H1 (cell line): ENCODE measurements around the gene COL8A1. TPM values are rescaled to one million over a fixed set of nuclear protein-coding genes. Genes with fewer than 3 reads are reported as not detected.

Experiments
- CTCF ChIA-PET: fragments of 300-600 bp; sonication (Branson Sonifier 250); formaldehyde crosslinking; loops from one replicate; lab custom pipeline; 2021; ENCODE audit not compliant: partially characterized antibody; lab: Charles Lee
- POLR2A ChIA-PET: fragments of 300-600 bp; sonication (Branson Sonifier 250); formaldehyde crosslinking; loops from one replicate; lab custom pipeline; 2021; ENCODE audit warnings: inconsistent platforms; ENCODE audit not compliant: partially characterized antibody; lab: Charles Lee
- DNase-seq, 2 experiments: peaks; one replicate each; pipeline versions ENCODE4 v3.0.0 to v3.0.0-alpha.2; 2010 to 2022; ENCODE audit warnings: low spot score in 2 of 2, low read depth in 1 of 2, mixed read lengths in 1 of 2
- FAIRE-seq: peaks from 2 replicates; lab custom pipeline; 2011; peaks lifted over from hg19 to GRCh38; lab: Jason Lieb, UNC
- H2AFZ ChIP-seq: 2 replicates; pipeline ENCODE4 v1.8.1; 2012; ENCODE audit warnings: low read length, inconsistent platforms
- H2AK5ac ChIP-seq: 2 replicates; pipeline ENCODE4 v1.6.1; 2013; ENCODE audit warnings: low read depth, low read length
- H2BK120ac ChIP-seq: replicated peaks from 2 replicates; pipeline ENCODE3; 2013; ENCODE audit warnings: low read depth, low read length, inconsistent platforms
- H2BK12ac ChIP-seq: 2 replicates; pipeline ENCODE4 v1.6.1; 2013; ENCODE audit warnings: low read depth, low read length
- H2BK15ac ChIP-seq: 2 replicates; pipeline ENCODE4 v1.6.1; 2013; ENCODE audit warnings: low read length
- H2BK20ac ChIP-seq: 2 replicates; pipeline ENCODE4 v1.6.1; 2013; ENCODE audit warnings: low read length
- H2BK5ac ChIP-seq: 2 replicates; pipeline ENCODE4 v1.6.1; 2013; ENCODE audit warnings: low read depth, low read length
- H3K14ac ChIP-seq: 2 replicates; pipeline ENCODE4 v1.6.1; 2013; ENCODE audit warnings: inconsistent platforms; ENCODE audit not compliant: insufficient read length
- H3K18ac ChIP-seq: 2 replicates; pipeline ENCODE4 v1.6.1; 2013; ENCODE audit warnings: low read length; ENCODE audit errors: extremely low read depth
- H3K23ac ChIP-seq: 2 replicates; pipeline ENCODE4 v1.6.1; 2013; ENCODE audit warnings: inconsistent platforms; ENCODE audit not compliant: insufficient read length
- H3K23me2 ChIP-seq: 2 replicates; pipeline ENCODE4 v1.6.1; 2013; ENCODE audit warnings: low read depth, low read length
- H3K27ac ChIP-seq: 2 replicates; pipeline ENCODE4 v1.6.1; 2011; ENCODE audit warnings: low read depth, low read length, inconsistent platforms
- H3K27me3 ChIP-seq, 4 experiments: replicated peaks in 1 of 4; 1 replicate in 1 of 4; 2 replicates in 3 of 4; pipeline versions ENCODE4 v1.6.1 to v1.8.1; 2011 to 2013; ENCODE audit warnings: low read length in 3 of 4, mild to moderate bottlenecking in 3 of 4, inconsistent platforms in 2 of 4, mixed read lengths in 2 of 4, moderate library complexity in 1 of 4; ENCODE audit not compliant: control insufficient read depth in 3 of 4, insufficient read depth in 3 of 4; ENCODE audit errors: extremely low read depth in 1 of 4
- H3K36me3 ChIP-seq, 4 experiments: 2 replicates each; pipeline versions ENCODE4 v1.6.1 to v1.8.1; 2011 to 2013; ENCODE audit warnings: mild to moderate bottlenecking in 4 of 4, low read length in 3 of 4, moderate library complexity in 2 of 4, control low read depth in 1 of 4, inconsistent platforms in 1 of 4; ENCODE audit not compliant: insufficient read depth in 4 of 4, control insufficient read depth in 2 of 4
- H3K4ac ChIP-seq: replicated peaks from 2 replicates; pipeline ENCODE3; 2013; ENCODE audit warnings: low read length, low read depth, mixed read lengths, inconsistent platforms; ENCODE audit not compliant: insufficient read length
- H3K4me1 ChIP-seq, 4 experiments: replicated peaks in 1 of 4; 1 replicate in 1 of 4; 2 replicates in 3 of 4; pipeline versions ENCODE4 v1.6.1 to v1.8.1; 2011 to 2013; ENCODE audit warnings: low read length in 3 of 4, inconsistent platforms in 2 of 4, mixed read lengths in 1 of 4; ENCODE audit not compliant: insufficient read depth in 4 of 4, control insufficient read depth in 3 of 4
- H3K4me2 ChIP-seq, 2 experiments: 2 replicates each; pipeline versions ENCODE4 v1.6.1 to v1.8.1; 2011 to 2013; ENCODE audit warnings: low read depth in 2 of 2, low read length in 2 of 2, control low read depth in 1 of 2, inconsistent platforms in 1 of 2, mild to moderate bottlenecking in 1 of 2; ENCODE audit not compliant: insufficient read depth in 1 of 2
- H3K4me3 ChIP-seq, 4 experiments: fragments of 200-600, 300-600 bp in 1 of 4; sonication (generic), shearing (Covaris generic), sonication (Bioruptor Twin) in 1 of 4; 2 replicates each; pipeline versions ENCODE4 v1.5.1 to v1.8.1; 2011 to 2016; ENCODE audit warnings: low read length in 4 of 4, low read depth in 3 of 4, control low read depth in 2 of 4, inconsistent platforms in 2 of 4, mild to moderate bottlenecking in 2 of 4, mixed read lengths in 1 of 4, moderate library complexity in 1 of 4; ENCODE audit not compliant: insufficient read depth in 2 of 4; ENCODE audit errors: extremely low read depth in 1 of 4
- H3K56ac ChIP-seq: replicated peaks from 2 replicates; pipeline ENCODE3; 2013; ENCODE audit warnings: low read depth, mild to moderate bottlenecking, mixed read lengths, low read length, inconsistent platforms; ENCODE audit not compliant: insufficient read length
- H3K79me1 ChIP-seq: 2 replicates; pipeline ENCODE4 v1.6.1; 2013; ENCODE audit warnings: low read depth, low read length, control low read depth
- H3K79me2 ChIP-seq, 2 experiments: 2 replicates each; pipeline versions ENCODE4 v1.6.1 to v1.8.1; 2012 to 2013; ENCODE audit warnings: low read length in 2 of 2, mild to moderate bottlenecking in 2 of 2, inconsistent platforms in 1 of 2; ENCODE audit not compliant: insufficient read depth in 2 of 2, control insufficient read depth in 1 of 2
- H3K9ac ChIP-seq, 4 experiments: replicated peaks in 1 of 4; 1 replicate in 1 of 4; 2 replicates in 3 of 4; pipeline versions ENCODE4 v1.6.1 to v1.8.1; 2011 to 2013; ENCODE audit warnings: low read depth in 3 of 4, low read length in 3 of 4, control low read depth in 2 of 4, mild to moderate bottlenecking in 2 of 4, moderate library complexity in 2 of 4, inconsistent platforms in 1 of 4; ENCODE audit errors: extremely low read depth in 1 of 4
- H3K9me3 ChIP-seq, 2 experiments: 2 replicates each; pipeline versions ENCODE4 v1.6.1 to v1.8.1; 2012 to 2013; ENCODE audit warnings: mild to moderate bottlenecking in 2 of 2, moderate library complexity in 2 of 2, control low read depth in 1 of 2, inconsistent platforms in 1 of 2, low read depth in 1 of 2, low read length in 1 of 2, mixed read lengths in 1 of 2; ENCODE audit not compliant: insufficient read depth in 2 of 2
- H4K20me1 ChIP-seq, 2 experiments: replicated peaks in 1 of 2; 2 replicates each; pipeline versions ENCODE3 to v1.8.1; 2011 to 2013; ENCODE audit warnings: inconsistent platforms in 2 of 2, low read length in 2 of 2, mild to moderate bottlenecking in 1 of 2; ENCODE audit not compliant: insufficient read depth in 2 of 2, control insufficient read depth in 1 of 2
- H4K5ac ChIP-seq: 2 replicates; pipeline ENCODE4 v1.6.1; 2013; ENCODE audit warnings: low read length, low read depth, mixed read lengths, inconsistent platforms; ENCODE audit not compliant: insufficient read length
- H4K8ac ChIP-seq: 2 replicates; pipeline ENCODE4 v1.8.0; 2013; ENCODE audit warnings: mild to moderate bottlenecking, moderate library complexity, low read length, inconsistent platforms; ENCODE audit not compliant: insufficient read depth; ENCODE audit errors: extremely low read depth
- H4K91ac ChIP-seq: replicated peaks from 2 replicates; pipeline ENCODE3; 2013; ENCODE audit warnings: low read length, mixed read lengths, inconsistent platforms; ENCODE audit not compliant: insufficient read length
- KDM4A ChIP-seq: IDR thresholded peaks from one replicate; pipeline ENCODE4 v1.7.1; 2012; ENCODE audit warnings: low read depth, mild to moderate bottlenecking, moderate library complexity, low read length, inconsistent platforms; ENCODE audit not compliant: severe bottlenecking
- TAF1 ChIP-seq: IDR thresholded peaks from 2 replicates; pipeline ENCODE4 v1.6.1; 2011; ENCODE audit warnings: mild to moderate bottlenecking, low read depth, low read length
- WGBS, 2 experiments: shearing (Covaris generic) in 1 of 2; methylation state at CpG; one replicate each; pipeline versions ENCODE4 v1.1.6 to v1.1.7; 2013 to 2015; ENCODE audit warnings: low lambda C conversion rate in 2 of 2, mixed read lengths in 2 of 2, inconsistent platforms in 1 of 2, low coverage in 1 of 2, missing lambda C conversion rate in 1 of 2; ENCODE audit not compliant: insufficient replicate concordance in 2 of 2, insufficient coverage in 1 of 2, insufficient read length in 1 of 2; ENCODE audit errors: extremely low coverage in 1 of 2, missing lambda C conversion rate in 1 of 2; 5-methylcytosine and 5-hydroxymethylcytosine counted together
- polyA plus RNA-seq, 7 experiments: library from polyadenylated mRNA; depleted of rRNA in 3 of 7; stranded (reverse) in 5 of 7; unstranded in 2 of 7; fragments of >200 nt in 5 of 7; fragments of 200-250 nt in 2 of 7; gene quantifications; 1 replicate in 5 of 7; 2 replicates in 1 of 7; 4 replicates in 1 of 7; pipeline versions ENCODE4 v1.2.1 to v1.2.3, GENCODE V29; 2011 to 2013; ENCODE audit warnings: missing spikeins in 2 of 7, mixed read lengths in 2 of 7
- total RNA-seq: library from RNA; stranded (reverse); fragmentation: NEBNext Ultra II Directional; extraction: Animal tissue kit (Norgen Biotek cat#: 25700); gene quantifications from 2 replicates; pipeline ENCODE4 v1.2.1, GENCODE V29; 2021

COL8A1 gene
- total and polyA plus RNA-seq, 2 of the 8 experiments (the other 6 are each of a cell fraction or from before 2014, with no cell fraction given) = 0.21 to 1.2 TPM

GRCh38 chr3:99678023-99678422 lies 39.6 kb downstream of the COL8A1 start:
- FAIRE-seq = no peak
- no peak overlapping the region for H3K18ac ChIP-seq
- H3K4ac ChIP-seq = no peak overlapping the region
- H2BK15ac ChIP-seq = no peak overlapping the region
- H4K5ac ChIP-seq = no peak overlapping the region
- H3K4me2 ChIP-seq = no peak overlapping the region
- no peak overlapping the region for H3K27ac ChIP-seq
- no peak overlapping the region for H3K4me3 ChIP-seq
- 0 out of 2 replicates have a peak overlapping the region, but pooled peaks have one; percentile 23 for H2AFZ ChIP-seq
- no peaks in the 10 kb centered on the region for H3K27me3 ChIP-seq
- no peaks in the 10 kb centered on the region for H3K36me3 ChIP-seq
- no peak overlapping the region for H4K8ac ChIP-seq
- H2BK20ac ChIP-seq = no peak overlapping the region
- peaks cover 0 to 3% (median 0%) of the 10 kb centered on the region in 4 experiments; a peak in 1 of 7 replicates for H3K4me1 ChIP-seq
- no peak overlapping the region for H4K91ac ChIP-seq
- H3K56ac ChIP-seq = no peak overlapping the region
- no peaks in the 10 kb centered on the region for H3K79me2 ChIP-seq
- no peak overlapping the region for H3K23ac ChIP-seq
- no peak for DNase-seq
- WGBS, 2 experiments = 86% methylated on average over 1 of the region's 1 CpG; no CpG with 5 or more reads in 1 of the 2 experiments
- H3K23me2 ChIP-seq = no peaks in the 10 kb centered on the region
- H3K14ac ChIP-seq = no peak overlapping the region
- H2AK5ac ChIP-seq = no peak overlapping the region
- no peak overlapping the region for H3K9ac ChIP-seq
- no peak overlapping the region for H2BK120ac ChIP-seq
- no peak overlapping the region for H2BK12ac ChIP-seq
- no peaks in the 10 kb centered on the region for H3K9me3 ChIP-seq
- H3K79me1 ChIP-seq = no peaks in the 10 kb centered on the region
- CTCF ChIA-PET = interaction anchor here (1.1 to 1.2 kb wide), 2 partner anchors 8 to 10 kb away, joined by 5 to 6 read pairs; no protein-coding TSS in a partner anchor
- H2BK5ac ChIP-seq = no peak overlapping the region
- POLR2A ChIA-PET = no interaction called here
- H4K20me1 ChIP-seq = no peaks in the 10 kb centered on the region
- TF ChIP-seq TAF1 (no peak), KDM4A (no peak)
